GM12878 (cell line): Measurements from ENCODE around the gene CNOT11. TPM values are rescaled to one million over a fixed set of nuclear protein-coding genes. Genes with fewer than 3 reads are reported as not detected.
A peak's percentile ranks its signal among the peaks of the same experiment; 100 is the strongest.

Experiments
- ATAC-seq: fragments of 200-7000 bp; cut with Tn5 transposase; 3 replicates; pipeline ENCODE4 v1.9.1; 2020; ENCODE audit warnings: mild to moderate bottlenecking, moderate library complexity
- BruUV-seq: library from RNA; stranded (reverse); fragments of 400-500 nt; replicated peaks from 2 replicates; lab custom pipeline; 2021; lab: Mats Ljungman, UMichigan
- CTCF ChIA-PET: fragments of 300-600 bp; sonication (Branson Sonifier 250); formaldehyde crosslinking; extraction: SDS; loops from one replicate; lab custom pipeline; 2021; ENCODE audit warnings: inconsistent platforms; lab: Yijun Ruan, JAX
- POLR2A ChIA-PET: fragments of 350-600 bp; formaldehyde crosslinking; extraction: SDS; loops from one replicate; lab custom pipeline; 2021; ENCODE audit warnings: inconsistent platforms; lab: Charles Lee
- RAD21 ChIA-PET: fragments of 300-600 bp; sonication (Branson Sonifier 250); formaldehyde crosslinking; loops from one replicate; lab custom pipeline; 2023; ENCODE audit warnings: antibody characterized with exemption; ENCODE audit not compliant: unreplicated experiment; lab: Charles Lee
- SMC1A ChIA-PET: fragments of 300-600 bp; sonication (Branson Sonifier 250); formaldehyde crosslinking; loops from one replicate; lab custom pipeline; 2023; ENCODE audit not compliant: unreplicated experiment, uncharacterized antibody; lab: Charles Lee
- DNase-seq: peaks from one replicate; pipeline ENCODE4 v3.0.0-alpha.2; 2011; ENCODE audit warnings: low read depth, low spot score
- FAIRE-seq: peaks from 3 replicates; lab custom pipeline; 2011; peaks lifted over from hg19 to GRCh38; lab: Jason Lieb, UNC
- H2AFZ ChIP-seq: 2 replicates; pipeline ENCODE4 v1.6.0; 2011; ENCODE audit warnings: low read depth, low read length, control low read depth; ENCODE audit not compliant: control insufficient read depth
- H3K27ac ChIP-seq: 2 replicates; pipeline ENCODE4 v1.5.1; 2011; ENCODE audit warnings: control low read depth; ENCODE audit not compliant: control insufficient read depth, insufficient read depth
- H3K27me3 ChIP-seq, 2 experiments: replicated peaks in 1 of 2; 2 replicates each; pipeline versions ENCODE4 v1.6.0 to v1.6.1; 2011; ENCODE audit warnings: low read length in 1 of 2; ENCODE audit not compliant: control insufficient read depth in 2 of 2, insufficient read depth in 2 of 2
- H3K36me3 ChIP-seq, 2 experiments: 2 replicates each; pipeline ENCODE4 v1.5.1; 2011; ENCODE audit warnings: low read length in 1 of 2; ENCODE audit not compliant: control insufficient read depth in 2 of 2, insufficient read depth in 2 of 2
- H3K4me1 ChIP-seq: 2 replicates; pipeline ENCODE4 v1.6.1; 2011; ENCODE audit warnings: mild to moderate bottlenecking, low read length, moderate library complexity, mixed read lengths; ENCODE audit not compliant: control insufficient read depth, insufficient read depth
- H3K4me2 ChIP-seq: 2 replicates; pipeline ENCODE4 v1.6.0; 2011; ENCODE audit warnings: control low read depth; ENCODE audit not compliant: control insufficient read depth, insufficient read depth
- H3K4me3 ChIP-seq: fragments of 200-600 bp; sonication (generic); 2 replicates; pipeline ENCODE4 v1.5.1; 2016
- H3K79me2 ChIP-seq: 2 replicates; pipeline ENCODE4 v1.6.0; 2011; ENCODE audit warnings: low read length; ENCODE audit not compliant: control insufficient read depth, insufficient read depth
- H3K9ac ChIP-seq: 2 replicates; pipeline ENCODE4 v1.8.0; 2011; ENCODE audit warnings: low read length, control low read depth, mixed read lengths; ENCODE audit not compliant: control insufficient read depth, insufficient read depth
- H3K9me3 ChIP-seq: replicated peaks from 3 replicates; pipeline ENCODE4 v1.5.1; 2011; ENCODE audit warnings: mild to moderate bottlenecking, low read length; ENCODE audit not compliant: control insufficient read depth, insufficient read depth
- H4K20me1 ChIP-seq: 2 replicates; pipeline ENCODE4 v1.6.0; 2011; ENCODE audit not compliant: control insufficient read depth, insufficient read depth
- CTCF ChIP-seq, 3 experiments: IDR thresholded peaks in 2 of 3; conservative IDR thresholded peaks in 1 of 3; 2 replicates each; pipeline ENCODE4 v1.5.1; 2011; ENCODE audit warnings: low read depth in 3 of 3, low read length in 3 of 3, mild to moderate bottlenecking in 3 of 3, control low read depth in 2 of 3, moderate library complexity in 2 of 3, inconsistent platforms in 1 of 3, mixed read lengths in 1 of 3; ENCODE audit not compliant: control insufficient read depth in 2 of 3, insufficient read depth in 1 of 3; ENCODE audit errors: extremely low read depth in 1 of 3
- POU2F2 ChIP-seq: IDR thresholded peaks from 3 replicates; pipeline ENCODE4 v1.6.1; 2011; ENCODE audit warnings: low read depth, mild to moderate bottlenecking, low read length, borderline replicate concordance
- WGBS: methylation state at CpG from one replicate; pipeline ENCODE4 v1.1.6; 2016; ENCODE audit warnings: low lambda C conversion rate; ENCODE audit not compliant: insufficient replicate concordance, insufficient coverage; ENCODE audit errors: missing lambda C conversion rate; 5-methylcytosine and 5-hydroxymethylcytosine counted together
- in situ Hi-C: fragments of 300-500 bp; cut with MboI; formaldehyde crosslinking; loops from 9 replicates; pipeline ENCODE4 v1.14.3; 2018; ENCODE audit warnings: mixed read lengths
- intact Hi-C: fragments of 100-400 bp; cut with micrococcal nuclease; formaldehyde crosslinking; loops from one replicate; pipeline ENCODE4 v1.14.2; 2022; ENCODE audit not compliant: unreplicated experiment
- polyA plus RNA-seq, 11 experiments: library from polyadenylated mRNA; depleted of rRNA in 4 of 11; unstranded in 6 of 11; stranded (reverse) in 5 of 11; fragments of >200 nt; fragmentation: Nextera tagmentation in 4 of 11; fragmentation: Illumina TruSeq in 1 of 11; extraction: Ambion mirVana in 4 of 11; extraction: Trizol in 1 of 11; gene quantifications; 1 replicate in 1 of 11; 2 replicates in 10 of 11; pipeline versions ENCODE4 v1.2.1 to v1.2.3, GENCODE V29; 2011 to 2016; ENCODE audit warnings: inconsistent platforms in 2 of 11, missing spikeins in 2 of 11, low read depth in 1 of 11
- total RNA-seq, 4 experiments: library from RNA; depleted of rRNA in 3 of 4; stranded (reverse); fragments of >200 nt in 3 of 4; fragmentation: Illumina TruSeq in 1 of 4; extraction: Trizol in 1 of 4; gene quantifications; 2 replicates each; pipeline versions ENCODE4 v1.2.1 to v1.2.3, GENCODE V29; 2013 to 2021
- TF ChIP-seq, protein P1 (sequence below): fragments of 450-650 bp; IDR thresholded peaks from 2 replicates; pipeline ENCODE4 v1.6.1; 2017; ENCODE audit warnings: antibody characterized with exemption, mild to moderate bottlenecking, moderate library complexity

The CNOT11 gene
- total and polyA plus RNA-seq, 10 of the 15 experiments (the other 5 are each of a cell fraction or from before 2014, with no cell fraction given), result 10.8 to 111 (median 50.5) TPM

DNA sequence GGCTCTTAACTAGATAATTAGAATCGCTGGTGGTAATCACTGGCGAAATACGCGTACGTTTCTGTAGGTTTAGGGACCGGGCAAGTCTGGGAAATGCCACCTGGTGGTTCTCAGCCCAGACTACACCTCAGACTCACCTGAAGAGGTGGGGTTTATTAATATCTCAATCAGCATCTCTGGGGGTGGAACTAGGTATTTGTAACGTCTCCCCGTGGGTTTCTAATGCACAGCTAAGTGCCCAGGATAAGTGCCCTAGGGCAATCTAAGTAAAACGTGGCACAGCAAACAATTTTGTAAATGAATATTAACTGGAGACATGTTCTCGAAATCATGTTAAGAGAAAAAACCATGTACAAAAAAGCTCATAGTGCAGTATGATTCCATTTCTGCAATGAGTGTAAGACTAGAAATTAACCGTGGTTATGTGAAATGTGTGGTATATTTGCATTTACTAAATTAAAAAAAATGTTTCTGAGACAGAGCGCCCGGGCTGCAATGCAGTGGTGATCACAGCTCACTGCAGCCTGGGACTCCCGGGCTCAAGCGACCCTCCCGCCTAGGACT is 760 bp upstream of the CNOT11 start:
- DNase-seq (no peak), ATAC-seq (peak; percentile 61), FAIRE-seq (no peak)
- TF ChIP-seq, protein P1, sequence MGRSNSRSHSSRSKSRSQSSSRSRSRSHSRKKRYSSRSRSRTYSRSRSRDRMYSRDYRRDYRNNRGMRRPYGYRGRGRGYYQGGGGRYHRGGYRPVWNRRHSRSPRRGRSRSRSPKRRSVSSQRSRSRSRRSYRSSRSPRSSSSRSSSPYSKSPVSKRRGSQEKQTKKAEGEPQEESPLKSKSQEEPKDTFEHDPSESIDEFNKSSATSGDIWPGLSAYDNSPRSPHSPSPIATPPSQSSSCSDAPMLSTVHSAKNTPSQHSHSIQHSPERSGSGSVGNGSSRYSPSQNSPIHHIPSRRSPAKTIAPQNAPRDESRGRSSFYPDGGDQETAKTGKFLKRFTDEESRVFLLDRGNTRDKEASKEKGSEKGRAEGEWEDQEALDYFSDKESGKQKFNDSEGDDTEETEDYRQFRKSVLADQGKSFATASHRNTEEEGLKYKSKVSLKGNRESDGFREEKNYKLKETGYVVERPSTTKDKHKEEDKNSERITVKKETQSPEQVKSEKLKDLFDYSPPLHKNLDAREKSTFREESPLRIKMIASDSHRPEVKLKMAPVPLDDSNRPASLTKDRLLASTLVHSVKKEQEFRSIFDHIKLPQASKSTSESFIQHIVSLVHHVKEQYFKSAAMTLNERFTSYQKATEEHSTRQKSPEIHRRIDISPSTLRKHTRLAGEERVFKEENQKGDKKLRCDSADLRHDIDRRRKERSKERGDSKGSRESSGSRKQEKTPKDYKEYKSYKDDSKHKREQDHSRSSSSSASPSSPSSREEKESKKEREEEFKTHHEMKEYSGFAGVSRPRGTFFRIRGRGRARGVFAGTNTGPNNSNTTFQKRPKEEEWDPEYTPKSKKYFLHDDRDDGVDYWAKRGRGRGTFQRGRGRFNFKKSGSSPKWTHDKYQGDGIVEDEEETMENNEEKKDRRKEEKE, result no peak
- peak; percentile 3 to 31 (median 21); a peak in 2 of 6 replicates for TF ChIP-seq CTCF (IDR thresholded peaks at IDR 0.05 in 2 of 3, conservative IDR thresholded peaks at IDR 0.05 in 1 of 3; ENCODE audit: control insufficient read depth in 2 of 3, extremely low read depth in 1 of 3, insufficient read depth in 1 of 3, low read depth in 3 of 3, low read length in 3 of 3)
- TF ChIP-seq POU2F2, result peak; percentile 60; the same call in 1 of the 3 replicates
- H3K79me2 ChIP-seq, result peaks cover 34% of the 10 kb centered on the region
- no peaks in the 10 kb centered on the region for H3K9me3 ChIP-seq
- H2AFZ ChIP-seq, result peak overlapping the region; percentile 91
- intact Hi-C loops, result loop anchor here (1.0 to 5.0 kb wide), 2 partner anchors 56 to 240 kb away; partner anchors contain the start of gene RNF149
- no peaks in the 10 kb centered on the region for H3K36me3 ChIP-seq
- no peaks in the 10 kb centered on the region for H3K27me3 ChIP-seq
- SMC1A ChIA-PET, result interaction anchor here (0.8 to 2.9 kb wide), 4 partner anchors 16 to 57 kb away, joined by 3 to 17 read pairs (median 8); partner anchors contain the start of gene RNF149
- no peaks in the 10 kb centered on the region for H4K20me1 ChIP-seq
- in situ Hi-C loops, result no loop called here
- H3K4me1 ChIP-seq, result peaks cover 7% of the 10 kb centered on the region
- H3K9ac ChIP-seq, result peak overlapping the region; percentile 53; the same call in 1 of the 2 replicates
- H3K27ac ChIP-seq, result peak overlapping the region; percentile 41; the same call in 1 of the 2 replicates
- TSS peak; percentile 89 for BruUV-seq
- WGBS, result 32% methylated on average over 16 of the region's 16 CpGs
- H3K4me2 ChIP-seq, result peak overlapping the region; percentile 83
- POLR2A ChIA-PET, result interaction anchor here (0.7 to 3.1 kb wide), 3 partner anchors 15 to 57 kb away, joined by 3 to 14 read pairs (median 8); partner anchors contain the start of gene RNF149
- peak overlapping the region; percentile 63 for H3K4me3 ChIP-seq
- CTCF ChIA-PET, result interaction anchor here (0.6 to 2.2 kb wide), 6 partner anchors 11 to 245 kb away, joined by 3 to 10 read pairs (median 4); no protein-coding TSS in a partner anchor
- RAD21 ChIA-PET, result interaction anchor here (0.8 to 2.9 kb wide), 6 partner anchors 16 to 580 kb away, joined by 3 to 12 read pairs (median 3); partner anchors contain the start of gene RNF149
